CD4-positive, alpha-beta T cell treated with Interleukin-17A for 1 hour (primary cell): Measurements from ENCODE around the gene C1QTNF4.
"Not testable (repeated sequence)": the region's sequence is repeated elsewhere in the genome, so short reads cannot be mapped to it uniquely, and the experiment has no call there.

Experiments
- DNase-seq: peaks from one replicate; pipeline ENCODE4 v3.0.0-alpha.2; 2020

The C1QTNF4 gene

GRCh38 chr11:47564933-47565339 lies 29.3 kb downstream of the C1QTNF4 start:
- DNase-seq = no peak

GRCh38 chr11:47564366-47564765 lies 29.8 kb downstream of the C1QTNF4 start:
- not testable (repeated sequence) for DNase-seq

- not testable (repeated sequence) for DNase-seq
Observed at GRCh38 chr11:47562393-47562792, 31.8 kb downstream of the C1QTNF4 start.

GRCh38 chr11:47560426-47560825 lies 33.8 kb downstream of the C1QTNF4 start:
- no peak for DNase-seq

- no peak for DNase-seq
Observed at GRCh38 chr11:47558695-47559094, 35.5 kb downstream of the C1QTNF4 start.

GRCh38 chr11:47557004-47557403 lies 37.2 kb downstream of the C1QTNF4 start:
- not testable (repeated sequence) for DNase-seq

- DNase-seq = no peak
Observed at GRCh38 chr11:47553406-47553743, 40.8 kb downstream of the C1QTNF4 start.

- peak; percentile 92 for DNase-seq
Observed at GRCh38 chr11:47552566-47553405, 41.4 kb downstream of the C1QTNF4 start, which contains the start of gene CELF1. Gene CELF1 (minus strand): TSS chr11:47553132. CDS start chr11:47499523, 53,609 bp downstream.

- peak; percentile 26 for DNase-seq
Observed at GRCh38 chr11:47552056-47552565, 42.1 kb downstream of the C1QTNF4 start.

GRCh38 chr11:47551086-47551485 lies 43.1 kb downstream of the C1QTNF4 start:
- peak; percentile 32 for DNase-seq

- DNase-seq = no peak
Observed at GRCh38 chr11:47550288-47551047, 43.7 kb downstream of the C1QTNF4 start.

- DNase-seq = not testable (repeated sequence)
Observed at GRCh38 chr11:47546274-47546673, 47.9 kb downstream of the C1QTNF4 start.

- DNase-seq = no peak
Observed at GRCh38 chr11:47545298-47545697, 48.9 kb downstream of the C1QTNF4 start.

GRCh38 chr11:47541070-47541469 lies 53.1 kb downstream of the C1QTNF4 start:
- DNase-seq = no peak

- DNase-seq = no peak
Observed at GRCh38 chr11:47539681-47540039, 54.6 kb downstream of the C1QTNF4 start.
